Measurements from ENCODE around the gene STRA6. TPM values are rescaled to one million over a fixed set of nuclear protein-coding genes. Genes with fewer than 3 reads are reported as not detected.

Gene STRA6
- total RNA-seq, 1 experiment from 2014 or later = not detected

DNA sequence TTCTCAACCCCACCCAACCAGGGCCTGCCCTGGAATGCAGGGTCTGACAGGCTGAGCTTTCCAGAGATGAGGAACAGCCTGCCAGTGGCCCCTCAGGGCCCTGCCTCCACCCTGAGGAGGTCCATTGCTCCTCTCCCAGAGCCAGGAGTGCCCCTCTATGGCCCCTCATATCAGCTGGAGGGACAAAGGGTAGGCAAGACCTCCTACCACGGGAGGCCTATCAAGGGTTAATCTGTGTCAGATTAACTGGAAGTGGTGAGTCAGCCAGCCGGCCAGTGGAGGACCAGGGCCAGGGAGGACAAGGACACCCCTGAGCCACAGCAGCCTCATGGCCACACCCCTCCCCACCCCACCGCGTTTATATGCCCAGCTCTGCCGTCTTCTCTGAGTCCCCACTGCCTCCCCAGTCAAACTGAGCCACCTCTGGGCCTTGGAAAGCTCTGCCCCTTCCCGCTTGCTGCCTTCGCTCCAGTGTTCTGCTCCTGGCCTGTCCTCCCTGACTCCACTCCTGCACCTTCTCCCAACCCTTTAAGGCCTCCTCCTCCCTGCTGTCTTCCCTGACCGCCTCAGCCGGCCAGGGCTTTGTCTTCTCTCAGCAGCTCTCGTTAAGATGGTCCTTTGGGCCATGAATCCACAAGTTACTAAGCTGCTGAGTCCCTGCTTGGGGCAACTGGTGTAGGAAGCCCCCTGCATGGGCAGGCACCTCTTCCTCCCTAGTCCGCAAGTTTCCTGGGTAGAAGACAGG is 40.0 kb upstream of the STRA6 start:
- DNase-seq (ENCODE audit: unreplicated experiment) = peak; percentile 39

DNA sequence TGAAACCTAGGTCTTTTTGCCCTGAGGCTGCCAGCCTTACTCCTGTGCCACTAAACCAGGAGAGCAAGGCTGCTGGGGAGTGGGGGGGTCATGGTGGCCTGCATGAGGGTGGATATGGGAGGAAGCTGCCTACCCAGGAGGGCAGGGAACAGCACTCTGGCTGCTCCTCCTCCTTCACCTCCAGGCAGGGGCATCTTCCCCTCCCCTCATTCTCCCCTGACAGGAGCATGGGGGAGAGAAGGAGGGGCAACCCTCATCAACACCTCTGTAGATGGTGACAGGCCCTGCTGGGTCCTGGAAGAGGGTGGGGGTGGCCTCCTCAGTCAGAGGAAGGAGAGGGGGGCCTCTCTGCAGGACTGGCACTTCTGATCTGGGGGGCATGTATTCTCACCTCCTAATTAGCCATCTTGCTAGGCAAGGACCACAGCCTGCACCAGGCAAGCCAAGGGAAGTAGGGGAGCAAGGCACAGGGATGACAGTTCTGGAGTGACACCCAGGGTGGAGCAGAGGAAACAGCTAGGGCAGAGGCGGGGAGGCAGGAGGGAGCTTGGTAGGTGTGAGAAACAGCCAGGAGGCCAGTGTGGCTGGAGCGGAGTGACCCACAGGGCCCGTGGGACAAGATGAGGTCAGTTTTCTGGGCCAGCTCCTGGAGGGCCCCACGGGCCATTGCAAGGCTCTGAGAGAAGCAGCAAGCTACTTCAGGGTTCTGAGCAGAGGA is 38.5 kb upstream of the STRA6 start:
- peaks cover 24% of the 10 kb centered on the region for H3K4me1 Mint-ChIP-seq (ENCODE audit: insufficient read depth, unreplicated experiment)
- H3K36me3 Mint-ChIP-seq (ENCODE audit: insufficient read depth, unreplicated experiment) = no peaks in the 10 kb centered on the region
- H3K27ac Mint-ChIP-seq (ENCODE audit: low read depth, unreplicated experiment) = no peak overlapping the region
- H3K27me3 Mint-ChIP-seq (ENCODE audit: insufficient read depth, unreplicated experiment) = no peaks in the 10 kb centered on the region
- BruUV-seq (replicated peaks) = no TSS peak
- CTCF ChIA-PET = interaction anchor here (0.6 kb wide), 1 partner anchor 155 kb away, joined by 3 read pairs; no protein-coding TSS in a partner anchor
- POLR2A ChIA-PET = interaction anchor here (0.7 kb wide), 1 partner anchor 23 kb away, joined by 3 read pairs; no protein-coding TSS in a partner anchor
- no peaks in the 10 kb centered on the region for H3K9me3 Mint-ChIP-seq (ENCODE audit: unreplicated experiment)
- TF ChIP-seq, protein P1, sequence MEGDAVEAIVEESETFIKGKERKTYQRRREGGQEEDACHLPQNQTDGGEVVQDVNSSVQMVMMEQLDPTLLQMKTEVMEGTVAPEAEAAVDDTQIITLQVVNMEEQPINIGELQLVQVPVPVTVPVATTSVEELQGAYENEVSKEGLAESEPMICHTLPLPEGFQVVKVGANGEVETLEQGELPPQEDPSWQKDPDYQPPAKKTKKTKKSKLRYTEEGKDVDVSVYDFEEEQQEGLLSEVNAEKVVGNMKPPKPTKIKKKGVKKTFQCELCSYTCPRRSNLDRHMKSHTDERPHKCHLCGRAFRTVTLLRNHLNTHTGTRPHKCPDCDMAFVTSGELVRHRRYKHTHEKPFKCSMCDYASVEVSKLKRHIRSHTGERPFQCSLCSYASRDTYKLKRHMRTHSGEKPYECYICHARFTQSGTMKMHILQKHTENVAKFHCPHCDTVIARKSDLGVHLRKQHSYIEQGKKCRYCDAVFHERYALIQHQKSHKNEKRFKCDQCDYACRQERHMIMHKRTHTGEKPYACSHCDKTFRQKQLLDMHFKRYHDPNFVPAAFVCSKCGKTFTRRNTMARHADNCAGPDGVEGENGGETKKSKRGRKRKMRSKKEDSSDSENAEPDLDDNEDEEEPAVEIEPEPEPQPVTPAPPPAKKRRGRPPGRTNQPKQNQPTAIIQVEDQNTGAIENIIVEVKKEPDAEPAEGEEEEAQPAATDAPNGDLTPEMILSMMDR (IDR thresholded peaks at IDR 0.05; ENCODE audit: unreplicated experiment) = no peak
- intact Hi-C loops (cut with micrococcal nuclease) = no loop called here
- no peak for DNase-seq (ENCODE audit: unreplicated experiment)
- H3K4me3 Mint-ChIP-seq (ENCODE audit: unreplicated experiment) = no peak overlapping the region

More for the DNA sequence above, 40.0 kb upstream of the STRA6 start:
- TF ChIP-seq, protein P1 (IDR thresholded peaks at IDR 0.05; ENCODE audit: unreplicated experiment) = no peak
- H3K4me1 Mint-ChIP-seq (ENCODE audit: insufficient read depth, unreplicated experiment) = peaks cover 24% of the 10 kb centered on the region
- no peaks in the 10 kb centered on the region for H3K36me3 Mint-ChIP-seq (ENCODE audit: insufficient read depth, unreplicated experiment)
- CTCF ChIA-PET = interaction anchor here (0.5 kb wide), 1 partner anchor 18 kb away, joined by 3 read pairs; no protein-coding TSS in a partner anchor
- no TSS peak for BruUV-seq (replicated peaks)
- POLR2A ChIA-PET = no interaction called here
- H3K27ac Mint-ChIP-seq (ENCODE audit: low read depth, unreplicated experiment) = peak overlapping the region; percentile 9
- intact Hi-C loops (cut with micrococcal nuclease) = no loop called here
- H3K4me3 Mint-ChIP-seq (ENCODE audit: unreplicated experiment) = no peak overlapping the region
- no peaks in the 10 kb centered on the region for H3K27me3 Mint-ChIP-seq (ENCODE audit: insufficient read depth, unreplicated experiment)
- no peaks in the 10 kb centered on the region for H3K9me3 Mint-ChIP-seq (ENCODE audit: unreplicated experiment)

DNA sequence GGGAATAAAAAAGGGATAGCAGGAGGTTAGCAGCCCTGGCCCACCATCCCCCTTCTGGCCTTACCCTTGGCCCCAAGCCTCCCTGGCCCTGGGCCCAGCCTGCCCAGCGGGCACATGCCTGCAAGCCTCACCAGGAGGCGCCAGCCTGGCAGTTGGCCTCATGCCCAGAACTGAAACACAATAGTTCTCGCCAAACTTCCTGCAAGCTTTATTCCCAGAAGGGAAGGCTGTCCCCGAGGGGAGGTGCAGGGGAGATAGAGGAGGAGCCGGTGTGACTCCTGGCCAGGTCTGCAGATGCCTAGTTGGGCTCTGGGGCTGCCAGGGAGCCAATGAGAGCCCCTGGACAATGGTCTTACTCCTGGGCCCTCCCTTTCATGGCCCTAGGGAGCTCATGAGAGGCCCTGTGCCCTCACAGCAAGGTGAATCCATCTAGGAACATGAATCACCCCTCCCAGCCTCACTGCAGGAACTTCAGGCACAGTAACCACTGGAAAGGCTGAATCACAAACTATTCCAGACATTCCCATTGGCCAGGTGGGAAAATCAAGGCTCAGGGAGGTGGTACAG is 37.5 kb upstream of the STRA6 start:
- peaks cover 24% of the 10 kb centered on the region for H3K4me1 Mint-ChIP-seq (ENCODE audit: insufficient read depth, unreplicated experiment)
- no peaks in the 10 kb centered on the region for H3K36me3 Mint-ChIP-seq (ENCODE audit: insufficient read depth, unreplicated experiment)
- ChIA-PET POLR2A (interaction anchor here (0.8 to 1.2 kb wide), 2 partner anchors 10 to 12 kb away, joined by 3 to 4 read pairs; no protein-coding TSS in a partner anchor), CTCF (interaction anchor here (0.6 to 1.0 kb wide), 8 partner anchors 14 to 970 kb away, joined by 3 to 5 read pairs (median 3); no protein-coding TSS in a partner anchor)
- TF ChIP-seq, protein P1 (IDR thresholded peaks at IDR 0.05; ENCODE audit: unreplicated experiment) = peak; percentile 58
- H3K27ac Mint-ChIP-seq (ENCODE audit: low read depth, unreplicated experiment) = no peak overlapping the region
- no peaks in the 10 kb centered on the region for H3K27me3 Mint-ChIP-seq (ENCODE audit: insufficient read depth, unreplicated experiment)
- no peak overlapping the region for H3K4me3 Mint-ChIP-seq (ENCODE audit: unreplicated experiment)
- BruUV-seq (replicated peaks) = no TSS peak
- no peaks in the 10 kb centered on the region for H3K9me3 Mint-ChIP-seq (ENCODE audit: unreplicated experiment)
- DNase-seq (ENCODE audit: unreplicated experiment) = peak; percentile 99
- intact Hi-C loops (cut with micrococcal nuclease) = no loop called here
